Measurements from ENCODE around the gene C3orf18.

DNA sequence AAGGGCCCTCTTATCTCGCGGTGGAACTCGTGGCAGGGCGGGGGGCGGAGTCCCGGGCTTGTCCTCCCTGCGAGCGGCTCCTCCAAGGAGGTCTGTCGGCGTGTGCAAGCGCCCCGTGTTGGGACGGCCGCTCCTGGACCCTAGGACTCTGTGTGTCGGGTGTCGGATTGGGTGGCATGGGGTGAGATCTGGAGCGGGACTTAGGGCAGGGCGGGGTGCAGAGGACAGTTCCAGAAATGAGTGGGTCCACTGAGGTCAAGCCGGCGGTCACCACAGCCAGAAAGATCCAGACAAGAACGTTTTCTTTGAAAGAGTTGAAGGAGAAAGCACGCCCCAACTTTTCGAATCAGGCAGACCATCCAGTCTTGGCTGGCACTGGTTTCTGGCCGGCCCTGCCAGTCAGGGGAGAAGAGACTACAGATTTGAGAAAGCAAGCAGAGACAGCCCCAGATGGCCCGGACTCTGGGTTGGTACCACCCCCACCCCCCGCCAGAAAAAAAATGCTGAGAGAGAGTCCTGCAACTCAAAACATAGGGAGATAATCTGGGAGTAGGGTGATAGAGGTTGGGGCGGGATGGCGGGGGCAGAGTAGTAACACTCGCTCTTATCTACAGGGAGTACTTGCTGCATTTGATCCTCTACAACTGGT, 44.8 kb upstream of the C3orf18 start:
- no peak for TF ChIP-seq CTCF (IDR thresholded peaks at IDR 0.05; ENCODE audit: insufficient read depth, low read depth, low read length)
- no peak for TF ChIP-seq EZH2 (IDR thresholded peaks at IDR 0.05; ENCODE audit: insufficient read depth, low read length)
